Anterior cingulate cortex (tissue), 58 donors: ENCODE measurements around the gene CYTH4.
"Not testable (repeated sequence)": the region's sequence is repeated elsewhere in the genome, so short reads cannot be mapped to it uniquely, and the experiment has no call there.

Experiments
- DNase-seq, 58 donors: peaks; one replicate each; lab custom pipeline; 2025; lab: John Stamatoyannopoulos, UW

Gene CYTH4

GRCh38 chr22:37320726-37321677, 38.7 kb downstream of the CYTH4 start:
- DNase-seq, result no peak

GRCh38 chr22:37324340-37325038, 42.2 kb downstream of the CYTH4 start:
- DNase-seq, result peak in 8 of 58 donors; percentile 13 to 64 (median 26)

GRCh38 chr22:37325039-37325395, 42.7 kb downstream of the CYTH4 start:
- DNase-seq, result peak in 1 of 58 donors; percentile 64

- no peak for DNase-seq
Measured at GRCh38 chr22:37326726-37327125, 44.4 kb downstream of the CYTH4 start.

DNA sequence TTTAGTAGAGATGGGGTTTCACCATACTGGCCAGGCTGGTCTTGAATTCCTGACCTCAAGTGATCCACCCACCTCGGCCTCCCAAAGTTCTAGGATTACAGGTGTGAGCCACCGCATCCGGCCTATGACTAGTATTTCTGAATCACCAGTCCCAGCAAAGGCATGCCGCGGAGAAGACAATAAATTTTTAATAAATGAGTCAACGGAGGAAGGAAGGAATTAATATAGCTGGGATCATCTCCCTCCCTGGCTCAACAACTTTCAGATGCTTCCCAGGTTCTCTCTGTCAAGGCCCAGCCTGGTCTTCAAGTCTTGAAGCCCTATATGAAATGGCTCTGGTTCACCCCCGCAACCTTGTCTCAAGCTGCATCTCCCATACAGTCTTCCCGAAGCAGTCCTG, 45.7 kb downstream of the CYTH4 start:
- no peak for DNase-seq

- not testable (repeated sequence) for DNase-seq
Measured at GRCh38 chr22:37328538-37329237, 46.4 kb downstream of the CYTH4 start.

- peak in 1 of 58 donors; percentile 20 for DNase-seq
Measured at GRCh38 chr22:37329238-37330140, 47.2 kb downstream of the CYTH4 start.

GRCh38 chr22:37330200-37331033, 48.1 kb downstream of the CYTH4 start:
- DNase-seq, result peak in 48 of 58 donors; percentile 21 to 86 (median 60)

DNA sequence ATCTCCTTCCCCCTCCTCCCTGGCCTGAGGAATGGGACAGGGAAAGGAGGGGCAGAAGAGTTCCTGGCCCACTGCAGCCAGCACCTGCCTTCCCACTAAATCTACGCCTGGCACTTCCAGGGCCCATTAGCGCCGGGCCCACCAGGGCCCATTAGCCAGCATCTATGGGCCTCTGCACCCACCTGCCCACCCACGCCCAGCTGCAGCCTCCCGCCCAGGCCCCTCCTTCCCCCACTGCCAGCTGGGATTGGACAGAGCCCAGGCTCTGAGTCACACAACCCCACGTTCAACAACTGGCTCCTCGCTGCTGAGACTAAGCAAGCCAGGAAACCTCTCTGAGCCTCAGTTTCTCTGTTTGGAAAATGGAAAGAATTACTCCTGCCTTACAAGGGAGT, 48.7 kb downstream of the CYTH4 start:
- DNase-seq, result peak in 15 of 58 donors; percentile 12 to 63 (median 36)

DNA sequence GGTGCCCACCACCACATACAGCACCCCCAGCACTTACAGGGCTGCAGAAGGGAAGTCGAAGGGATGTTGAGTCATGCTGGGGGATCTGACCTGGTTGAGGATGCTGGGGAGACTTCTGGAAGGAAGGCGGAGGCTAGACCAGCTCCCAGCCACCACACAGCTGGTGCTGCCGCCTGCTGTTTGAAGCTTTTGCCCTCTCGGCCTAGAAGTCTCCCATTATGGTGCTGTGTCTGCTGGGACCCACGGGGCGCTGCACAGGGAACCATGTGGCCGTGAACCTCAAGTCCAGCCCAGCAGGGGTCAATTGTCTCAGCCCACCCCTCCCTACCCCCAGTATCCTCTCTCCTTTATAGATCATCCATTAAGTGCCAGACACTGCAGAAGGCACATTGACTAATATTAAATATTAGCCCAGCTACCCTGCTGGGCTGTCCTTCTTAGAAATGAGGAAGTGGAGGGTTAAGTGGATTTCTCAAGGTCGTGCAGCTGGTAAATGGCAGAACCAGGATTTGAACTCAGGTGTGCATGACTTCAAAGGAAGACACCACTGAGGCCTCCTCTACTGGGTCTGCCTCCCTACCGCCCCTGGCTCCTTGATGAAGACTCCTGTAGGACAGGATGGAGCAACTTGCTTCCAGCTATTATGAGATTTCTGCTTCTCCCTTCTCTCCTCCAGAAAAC, 49.7 kb downstream of the CYTH4 start:
- DNase-seq, result no peak

DNA sequence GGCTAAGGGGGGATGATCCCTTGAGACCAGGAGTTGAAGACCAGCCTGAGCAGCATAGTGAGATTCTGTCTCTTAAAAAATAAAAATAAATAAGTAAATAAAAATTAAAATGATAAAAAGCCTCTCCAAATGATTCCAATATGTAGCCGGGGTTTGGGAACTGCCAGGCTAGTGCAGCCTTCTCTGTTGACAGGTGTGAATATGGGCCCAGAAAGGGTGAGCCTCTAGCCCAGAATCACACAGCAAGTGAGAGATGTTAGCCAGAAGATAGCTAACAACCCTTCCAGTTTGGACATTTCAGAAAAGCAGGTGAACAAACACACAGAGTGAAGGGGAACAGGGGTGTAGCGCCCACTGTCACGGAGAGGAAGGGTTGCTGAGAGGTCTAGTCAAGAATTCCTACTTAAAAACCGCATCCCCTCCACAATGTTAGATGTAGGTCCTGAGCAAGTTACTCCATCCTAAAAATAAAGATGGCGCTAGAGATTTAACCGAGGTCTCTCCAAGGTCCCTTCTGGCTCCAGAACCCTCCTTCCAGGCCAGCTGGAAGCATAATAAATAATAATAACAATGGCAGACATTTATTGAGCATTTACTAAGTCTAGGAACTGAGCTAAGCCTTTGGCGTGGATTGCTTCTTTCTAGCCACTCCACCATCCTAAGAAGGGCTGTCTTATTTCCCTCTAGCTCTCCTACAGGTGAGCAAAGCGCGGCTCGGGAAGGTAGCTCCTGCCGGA, 51.6 kb downstream of the CYTH4 start:
- no peak for DNase-seq

DNA sequence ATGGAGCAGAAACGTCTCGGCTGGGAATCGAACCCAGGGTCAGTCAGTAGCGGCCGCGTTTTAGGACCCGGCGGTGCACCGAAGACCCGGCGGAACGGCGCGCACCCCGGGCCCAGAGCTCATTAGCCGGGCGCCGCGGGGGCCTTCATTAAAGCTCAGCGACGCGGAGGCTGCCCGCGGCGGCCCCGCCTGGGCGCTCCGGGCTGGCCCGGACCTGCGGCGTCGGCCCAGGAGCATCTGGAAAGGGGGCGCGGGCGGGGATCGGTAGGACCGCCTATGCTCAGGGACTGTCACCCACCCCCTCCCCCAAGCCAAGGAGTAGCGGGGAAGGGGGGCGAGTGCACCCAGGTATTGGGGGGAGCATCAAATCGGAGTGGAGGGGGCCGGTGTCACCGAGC, 52.2 kb downstream of the CYTH4 start:
- no peak for DNase-seq

GRCh38 chr22:37334859-37335805, 52.8 kb downstream of the CYTH4 start:
- DNase-seq, result peak in 11 of 58 donors; percentile 7 to 65 (median 36)

DNA sequence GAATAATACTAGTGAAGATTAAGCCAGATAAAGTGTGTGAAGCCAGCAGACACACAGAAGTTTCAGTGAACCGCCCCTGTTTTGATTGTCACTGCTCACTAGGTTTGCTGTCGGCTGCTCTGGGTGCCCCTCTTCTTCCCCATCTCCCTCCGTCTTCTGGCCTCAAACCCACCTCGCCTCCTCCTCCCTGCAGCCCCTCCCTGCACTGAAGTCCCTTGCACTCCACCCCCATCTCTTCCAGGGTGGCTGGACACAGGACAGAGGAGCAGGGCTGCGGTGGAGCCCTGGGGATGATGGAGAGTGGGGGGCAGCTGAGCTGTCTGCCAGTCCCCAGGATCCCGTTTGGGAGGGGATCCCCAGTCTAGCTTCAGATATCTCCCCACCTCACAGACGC, 53.5 kb downstream of the CYTH4 start:
- DNase-seq, result no peak

DNA sequence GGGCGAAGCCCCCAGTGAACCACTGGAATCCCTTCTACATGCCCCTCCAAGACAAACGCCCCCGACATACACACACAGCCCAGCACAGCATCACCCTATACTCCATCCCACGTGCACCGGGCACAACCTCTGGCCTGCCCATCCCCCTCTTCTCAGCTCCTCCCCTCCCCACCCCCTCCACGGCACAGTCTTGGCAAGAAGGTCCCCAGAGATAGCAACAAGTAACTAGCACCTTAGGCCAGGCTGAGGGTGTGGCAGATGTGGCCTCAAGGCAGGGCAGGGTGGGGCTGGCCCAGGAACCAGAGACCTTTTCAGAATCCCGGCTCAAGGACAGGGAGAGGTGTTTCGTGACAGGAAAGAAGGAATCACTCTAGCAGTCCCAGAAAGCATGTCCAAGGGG, 54.3 kb downstream of the CYTH4 start:
- no peak for DNase-seq

DNA sequence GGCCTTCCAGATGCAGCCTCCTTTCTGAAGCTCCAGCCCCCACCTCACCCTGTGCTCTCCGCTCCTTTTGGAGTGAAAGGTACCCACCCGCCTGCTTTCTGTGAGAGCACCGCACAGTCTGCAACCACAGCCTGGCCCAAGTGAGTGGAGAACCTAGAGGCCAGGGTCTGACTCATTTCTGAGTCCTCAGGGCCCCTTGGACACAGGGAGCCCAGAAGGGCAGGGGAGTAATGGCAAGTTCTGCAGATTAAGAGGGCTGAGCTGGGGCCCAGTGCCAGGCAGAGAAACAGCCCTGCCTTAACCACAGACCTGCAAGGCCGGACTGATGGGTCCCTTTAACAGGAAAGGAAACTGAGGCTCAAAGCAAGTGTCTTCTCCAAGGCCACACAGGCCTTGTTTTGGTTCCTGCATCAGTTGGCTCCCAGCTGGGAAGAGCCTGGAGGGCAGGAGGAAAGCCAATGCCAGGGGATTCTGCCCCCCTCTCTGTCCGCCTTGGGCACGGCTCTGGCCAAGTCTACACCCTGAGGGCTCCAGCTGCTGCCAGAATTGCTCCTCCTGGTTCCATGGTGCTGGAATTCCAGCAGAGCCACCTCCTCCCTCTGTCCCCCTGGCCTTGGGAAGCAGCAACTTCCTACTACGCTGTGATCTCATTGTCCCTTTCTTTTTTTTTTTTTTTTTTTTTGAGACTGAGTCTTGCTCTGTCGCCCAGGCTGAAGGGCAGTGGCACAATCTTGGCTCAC, 55.1 kb downstream of the CYTH4 start:
- DNase-seq, result no peak
